Activated T-cell treated with anti-CD3 and anti-CD28 coated beads, Interleukin-2, amount 50 U/mL, for 72 hours (primary cell): ENCODE measurements around the gene TRIM26. TPM values are rescaled to one million over a fixed set of nuclear protein-coding genes. Genes with fewer than 3 reads are reported as not detected.
"Not testable (repeated sequence)": the region's sequence is repeated elsewhere in the genome, so short reads cannot be mapped to it uniquely, and the experiment has no call there.

Experiments
- ATAC-seq, 2 donors: fragments of 150-1000 bp; cut with Tn5 transposase; replicated peaks in 1 of 2; 2 replicates each; pipeline ENCODE4 v1.10.0; 2021; ENCODE audit warnings: moderate library complexity in 2 of 2, mild to moderate bottlenecking in 1 of 2
- DNase-seq, 2 donors: peaks; one replicate each; pipeline ENCODE4 v3.0.0; 2021 to 2022; ENCODE audit warnings: mixed read lengths in 1 of 2
- H3K27ac Mint-ChIP-seq: one replicate; pipeline ENCODE4 v1.8.0; 2022; ENCODE audit warnings: mild to moderate bottlenecking, moderate library complexity, mixed read lengths
- H3K27me3 Mint-ChIP-seq: one replicate; pipeline ENCODE4 v1.8.0; 2022; ENCODE audit warnings: low read depth, mixed read lengths
- H3K36me3 Mint-ChIP-seq, 2 donors: one replicate each; pipeline ENCODE4 v1.8.0; 2022; ENCODE audit warnings: mixed read lengths in 2 of 2, mild to moderate bottlenecking in 1 of 2; ENCODE audit not compliant: insufficient read depth in 2 of 2
- H3K4me1 Mint-ChIP-seq: one replicate; pipeline ENCODE4 v1.8.0; 2022; ENCODE audit warnings: low read depth, mixed read lengths
- H3K4me3 Mint-ChIP-seq, 2 donors: one replicate each; pipeline ENCODE4 v1.8.0; 2022; ENCODE audit warnings: mild to moderate bottlenecking in 2 of 2, mixed read lengths in 2 of 2, moderate library complexity in 2 of 2
- H3K9me3 Mint-ChIP-seq, 2 donors: one replicate each; pipeline ENCODE4 v1.8.0; 2022; ENCODE audit warnings: mixed read lengths in 2 of 2
- total RNA-seq, 2 donors: library from RNA; stranded (reverse); gene quantifications; one replicate each; pipeline ENCODE4 v1.2.3, GENCODE V29; 2022

TRIM26 gene
- total RNA-seq, 2 donors from 2014 or later, result 89.0 to 92.7 TPM

DNA sequence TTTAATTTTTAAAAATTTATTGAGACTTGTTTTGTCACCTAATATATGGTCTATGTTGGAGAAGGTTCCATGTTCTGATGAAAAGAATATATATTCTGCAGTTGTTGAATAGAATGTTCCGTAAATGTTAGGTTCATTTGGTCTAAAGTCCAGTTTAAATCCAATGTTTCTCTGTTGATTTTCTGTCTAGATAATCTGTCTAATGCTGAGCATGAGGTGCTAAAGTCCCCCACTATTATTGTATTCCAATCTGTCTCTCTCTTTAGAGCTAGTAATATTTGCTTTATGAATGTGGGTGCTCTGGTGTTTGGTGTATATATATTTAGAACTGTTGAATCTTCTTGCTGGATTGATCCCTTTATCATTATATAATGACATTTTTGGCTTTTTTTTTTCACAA is 34.4 kb downstream of the TRIM26 start:
- Mint-ChIP-seq H3K27ac (peak overlapping the region; percentile 54), H3K27me3 (peaks cover 53% of the 10 kb centered on the region)

DNA sequence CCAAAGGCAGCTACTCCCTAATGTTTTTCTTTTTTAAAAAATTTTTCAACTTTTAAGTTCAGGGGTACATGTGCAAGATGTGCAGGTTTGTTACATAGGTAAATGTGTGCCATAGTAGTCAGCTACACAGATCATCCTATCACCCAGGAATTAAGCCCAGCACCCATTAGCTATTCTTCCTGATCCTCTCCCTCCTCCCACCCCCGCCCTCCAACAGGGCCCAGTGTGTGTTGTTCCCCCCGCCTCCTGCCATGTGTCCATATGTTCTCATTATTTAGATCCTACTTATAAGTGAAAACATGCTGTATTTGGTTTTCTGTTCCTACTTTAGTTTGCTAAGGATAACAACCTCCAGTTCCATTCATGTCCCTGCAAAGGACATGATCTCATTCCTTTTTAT is 37.4 kb downstream of the TRIM26 start:
- ATAC-seq, result no peak
- Mint-ChIP-seq H3K4me1 (peaks cover 6% of the 10 kb centered on the region), H3K27me3 (peaks cover 76% of the 10 kb centered on the region), H3K27ac (no peak overlapping the region), H3K4me3 (no peak overlapping the region), H3K36me3 (peaks cover 2 to 5% of the 10 kb centered on the region in 2 donors), H3K9me3 (peaks cover 0 to 2% of the 10 kb centered on the region in 2 donors)
- DNase-seq, result no peak

More for the DNA sequence above, 34.4 kb downstream of the TRIM26 start:
- Mint-ChIP-seq H3K36me3 (peaks cover 2 to 7% of the 10 kb centered on the region in 2 donors), H3K4me1 (no peaks in the 10 kb centered on the region), H3K9me3 (peaks cover 0 to 4% of the 10 kb centered on the region in 2 donors), H3K4me3 (no peak overlapping the region)
- ATAC-seq (no peak), DNase-seq (no peak)

DNA sequence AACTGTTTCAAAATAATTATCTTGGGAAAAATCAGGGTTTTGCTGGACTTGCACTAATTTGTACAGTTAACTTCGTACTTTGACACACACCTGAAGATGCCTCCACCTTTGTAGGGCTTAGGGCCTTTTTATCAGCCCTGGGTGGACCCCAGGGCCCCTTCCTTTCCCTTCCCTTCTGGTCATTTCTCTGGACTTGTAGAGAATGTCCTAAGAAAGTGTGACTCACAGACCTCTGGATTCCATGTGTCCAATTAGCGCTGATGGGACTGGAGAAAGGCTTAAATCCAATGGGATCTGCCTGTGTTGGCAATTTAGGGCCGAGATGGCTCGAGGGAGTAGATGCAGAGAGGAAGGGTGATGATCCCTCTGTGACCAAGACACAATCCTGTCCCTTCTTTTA is 40.5 kb downstream of the TRIM26 start:
- H3K4me1 Mint-ChIP-seq, result peaks cover 13% of the 10 kb centered on the region
- H3K9me3 Mint-ChIP-seq, result no peaks in the 10 kb centered on the region
- no peak overlapping the region for H3K27ac Mint-ChIP-seq
- DNase-seq (no peak), ATAC-seq (no peak)
- peak overlapping the region in 1 of 2 donors; percentile 27 for H3K4me3 Mint-ChIP-seq
- peaks cover 85% of the 10 kb centered on the region for H3K27me3 Mint-ChIP-seq
- H3K36me3 Mint-ChIP-seq, result no peaks in the 10 kb centered on the region

DNA sequence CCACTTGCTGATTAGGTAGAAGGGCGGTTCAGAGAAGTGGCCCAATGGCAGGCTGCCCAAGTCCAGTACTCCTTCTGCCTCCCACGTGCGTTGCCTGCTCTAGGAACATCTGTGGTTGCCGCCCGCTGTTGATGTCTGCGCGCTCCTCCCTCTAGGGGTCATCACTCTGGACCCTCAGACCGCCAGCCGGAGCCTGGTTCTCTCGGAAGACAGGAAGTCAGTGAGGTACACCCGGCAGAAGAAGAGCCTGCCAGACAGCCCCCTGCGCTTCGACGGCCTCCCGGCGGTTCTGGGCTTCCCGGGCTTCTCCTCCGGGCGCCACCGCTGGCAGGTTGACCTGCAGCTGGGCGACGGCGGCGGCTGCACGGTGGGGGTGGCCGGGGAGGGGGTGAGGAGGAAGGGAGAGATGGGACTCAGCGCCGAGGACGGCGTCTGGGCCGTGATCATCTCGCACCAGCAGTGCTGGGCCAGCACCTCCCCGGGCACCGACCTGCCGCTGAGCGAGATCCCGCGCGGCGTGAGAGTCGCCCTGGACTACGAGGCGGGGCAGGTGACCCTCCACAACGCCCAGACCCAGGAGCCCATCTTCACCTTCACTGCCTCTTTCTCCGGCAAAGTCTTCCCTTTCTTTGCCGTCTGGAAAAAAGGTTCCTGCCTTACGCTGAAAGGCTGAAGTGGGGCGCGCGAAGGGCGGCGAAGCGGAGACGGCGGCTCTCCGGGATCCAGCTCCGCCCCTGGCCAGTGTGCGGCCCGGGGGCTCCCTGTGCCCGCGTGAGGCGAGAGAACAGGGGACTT is 41.3 kb downstream of the TRIM26 start:
- Mint-ChIP-seq H3K9me3 (no peaks in the 10 kb centered on the region), H3K27ac (no peak overlapping the region), H3K27me3 (peaks cover 81% of the 10 kb centered on the region), H3K36me3 (no peaks in the 10 kb centered on the region), H3K4me3 (peak overlapping the region; percentile 34 to 53), H3K4me1 (peaks cover 21% of the 10 kb centered on the region)
- ATAC-seq (peak; percentile 45 to 46), DNase-seq (no peak)

DNA sequence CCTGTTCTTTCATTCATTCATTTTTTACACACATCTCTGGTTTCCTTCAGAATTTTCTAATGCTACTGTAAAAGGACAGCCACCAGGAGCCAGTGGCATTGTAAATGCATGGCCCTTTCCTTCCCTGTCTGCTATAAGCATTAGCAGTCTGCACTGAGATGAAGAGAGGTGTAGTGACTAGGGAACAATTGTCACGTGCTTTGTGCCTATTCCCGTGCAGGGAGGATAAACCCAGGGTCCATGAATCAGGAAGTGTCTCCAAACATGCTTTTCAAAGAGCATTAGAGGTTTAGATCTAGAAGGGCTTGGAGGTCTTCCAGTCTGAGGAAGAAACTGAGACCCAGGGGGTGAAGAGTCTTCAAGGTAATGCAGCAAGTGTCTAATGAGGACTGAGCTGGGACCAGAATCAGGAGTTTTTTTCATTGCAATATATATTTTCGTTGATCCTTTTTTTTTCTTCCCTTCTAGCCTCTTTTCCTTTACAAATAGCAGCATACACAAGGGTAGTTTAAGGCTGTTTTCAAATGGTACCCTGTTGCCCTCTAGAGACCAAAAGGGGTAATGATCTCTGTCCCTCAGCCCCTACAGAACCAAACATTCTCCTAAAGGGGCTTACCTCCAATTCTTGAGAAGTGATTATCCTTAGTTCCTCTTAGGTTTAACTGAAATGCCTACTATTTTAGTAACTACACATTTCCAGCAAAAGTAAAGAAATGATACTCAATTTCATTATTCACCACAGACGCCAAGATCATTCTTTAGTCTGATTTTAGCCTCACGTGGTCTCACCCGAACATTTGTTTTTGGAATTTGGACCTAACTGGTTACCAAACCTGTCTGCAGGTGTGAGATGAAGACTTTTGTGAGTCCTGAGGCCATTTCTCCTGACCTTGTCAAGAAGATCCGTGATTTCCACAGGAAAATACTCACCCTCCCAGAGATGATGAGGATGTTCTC is 43.3 kb downstream of the TRIM26 start:
- peak; percentile 74 to 78 for ATAC-seq
- H3K9me3 Mint-ChIP-seq, result no peaks in the 10 kb centered on the region
- DNase-seq, result peak; percentile 19 to 34
- no peak overlapping the region for H3K4me3 Mint-ChIP-seq
- H3K4me1 Mint-ChIP-seq, result peaks cover 30% of the 10 kb centered on the region
- H3K27ac Mint-ChIP-seq, result no peak overlapping the region
- no peaks in the 10 kb centered on the region for H3K36me3 Mint-ChIP-seq
- H3K27me3 Mint-ChIP-seq, result peaks cover 79% of the 10 kb centered on the region

DNA sequence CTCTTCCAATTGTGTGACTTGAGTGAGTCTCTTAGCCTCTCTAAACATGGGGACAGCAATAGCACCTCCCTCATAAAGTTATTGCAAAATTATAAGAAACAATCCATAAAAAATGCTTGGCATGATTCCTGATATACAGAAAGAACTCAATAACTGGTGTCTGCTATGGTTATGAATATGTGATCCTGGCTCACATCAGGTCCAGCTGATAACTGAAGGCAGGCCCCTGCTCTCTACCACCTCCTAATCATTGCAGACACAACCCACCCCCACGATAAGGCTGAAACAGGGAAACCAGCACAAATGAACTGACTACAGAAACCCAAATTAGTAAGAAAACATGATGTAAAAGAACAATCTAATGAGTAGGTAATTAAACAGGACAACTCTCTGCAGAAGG is 44.5 kb downstream of the TRIM26 start:
- Mint-ChIP-seq H3K36me3 (no peaks in the 10 kb centered on the region), H3K9me3 (no peaks in the 10 kb centered on the region), H3K27ac (no peak overlapping the region), H3K27me3 (peaks cover 77% of the 10 kb centered on the region), H3K4me1 (peaks cover 41% of the 10 kb centered on the region), H3K4me3 (no peak overlapping the region)
- DNase-seq (no peak), ATAC-seq (no peak)

DNA sequence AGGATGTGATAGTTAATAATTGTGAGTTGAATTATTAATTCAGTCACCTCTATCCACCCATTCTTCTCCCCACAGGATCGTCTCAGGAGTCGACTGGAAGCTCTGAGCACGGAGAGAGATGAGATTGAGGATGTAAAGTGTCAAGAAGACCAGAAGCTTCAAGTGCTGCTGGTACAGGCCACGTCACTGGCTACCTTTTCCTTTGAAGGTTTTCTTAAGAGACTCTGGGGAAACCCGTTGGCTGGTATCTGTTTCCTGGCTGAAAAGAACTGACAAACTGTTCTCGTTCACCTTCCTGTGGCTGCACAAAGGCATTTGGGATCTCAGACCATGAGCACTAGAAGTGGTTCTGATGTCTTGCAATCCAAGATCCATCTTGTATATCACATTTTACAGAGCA is 46.1 kb downstream of the TRIM26 start:
- Mint-ChIP-seq H3K9me3 (no peaks in the 10 kb centered on the region), H3K27ac (peak overlapping the region; percentile 24)

DNA sequence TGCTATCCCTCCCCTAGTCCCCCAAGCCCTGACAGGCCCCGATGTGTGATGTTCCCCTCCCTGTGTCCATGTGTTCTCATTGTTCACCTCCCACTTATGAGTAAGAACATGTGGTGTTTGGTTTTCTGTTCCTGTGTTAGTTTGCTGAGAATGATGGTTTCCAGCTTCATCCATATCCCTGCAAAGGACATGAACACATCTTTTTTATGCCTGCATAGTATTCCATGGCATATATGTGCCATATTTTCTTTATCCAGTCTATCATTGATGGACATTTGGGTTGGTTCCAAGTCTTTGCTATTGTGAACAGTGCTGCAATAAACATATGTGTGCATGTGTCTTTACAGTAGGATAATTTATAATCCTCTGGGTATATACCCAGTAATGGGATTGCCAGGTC is 48.0 kb downstream of the TRIM26 start:
- not testable (repeated sequence) for DNase-seq, ATAC-seq, H3K4me3 Mint-ChIP-seq, H3K36me3 Mint-ChIP-seq, H3K9me3 Mint-ChIP-seq, H3K27ac Mint-ChIP-seq
- peaks cover 52% of the 10 kb centered on the region for H3K4me1 Mint-ChIP-seq
- peaks cover 53% of the 10 kb centered on the region for H3K27me3 Mint-ChIP-seq

More for the DNA sequence above, 46.1 kb downstream of the TRIM26 start:
- Mint-ChIP-seq H3K36me3 (no peaks in the 10 kb centered on the region), H3K4me3 (peak overlapping the region; percentile 31 to 45), H3K4me1 (peaks cover 54% of the 10 kb centered on the region), H3K27me3 (peaks cover 65% of the 10 kb centered on the region)
- ATAC-seq (peak; percentile 60 to 64), DNase-seq (peak; percentile 41 to 45)

DNA sequence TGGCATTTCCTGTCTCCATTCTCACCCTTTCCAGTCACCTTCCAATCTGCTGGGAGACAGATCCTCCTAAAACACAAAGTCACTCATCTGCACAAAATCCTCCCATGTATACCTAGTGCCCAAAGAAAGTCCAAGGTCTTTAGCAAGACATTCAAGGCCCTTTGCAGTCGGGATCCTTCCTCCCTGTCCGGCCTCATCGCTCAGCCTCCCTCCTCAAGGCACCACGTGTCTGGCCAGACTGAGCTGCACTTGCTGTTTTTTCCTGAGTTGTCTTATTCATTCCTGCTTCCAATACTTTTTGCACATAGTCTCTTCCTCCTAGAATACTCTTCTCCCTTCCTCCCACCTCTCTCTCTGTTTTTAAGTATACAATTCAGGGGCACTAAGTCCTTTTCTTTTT is 48.5 kb downstream of the TRIM26 start:
- no peak for DNase-seq
- Mint-ChIP-seq H3K27ac (no peak overlapping the region), H3K9me3 (no peaks in the 10 kb centered on the region), H3K27me3 (peaks cover 53% of the 10 kb centered on the region), H3K36me3 (no peaks in the 10 kb centered on the region), H3K4me3 (no peak overlapping the region), H3K4me1 (peaks cover 52% of the 10 kb centered on the region)
- no peak for ATAC-seq

DNA sequence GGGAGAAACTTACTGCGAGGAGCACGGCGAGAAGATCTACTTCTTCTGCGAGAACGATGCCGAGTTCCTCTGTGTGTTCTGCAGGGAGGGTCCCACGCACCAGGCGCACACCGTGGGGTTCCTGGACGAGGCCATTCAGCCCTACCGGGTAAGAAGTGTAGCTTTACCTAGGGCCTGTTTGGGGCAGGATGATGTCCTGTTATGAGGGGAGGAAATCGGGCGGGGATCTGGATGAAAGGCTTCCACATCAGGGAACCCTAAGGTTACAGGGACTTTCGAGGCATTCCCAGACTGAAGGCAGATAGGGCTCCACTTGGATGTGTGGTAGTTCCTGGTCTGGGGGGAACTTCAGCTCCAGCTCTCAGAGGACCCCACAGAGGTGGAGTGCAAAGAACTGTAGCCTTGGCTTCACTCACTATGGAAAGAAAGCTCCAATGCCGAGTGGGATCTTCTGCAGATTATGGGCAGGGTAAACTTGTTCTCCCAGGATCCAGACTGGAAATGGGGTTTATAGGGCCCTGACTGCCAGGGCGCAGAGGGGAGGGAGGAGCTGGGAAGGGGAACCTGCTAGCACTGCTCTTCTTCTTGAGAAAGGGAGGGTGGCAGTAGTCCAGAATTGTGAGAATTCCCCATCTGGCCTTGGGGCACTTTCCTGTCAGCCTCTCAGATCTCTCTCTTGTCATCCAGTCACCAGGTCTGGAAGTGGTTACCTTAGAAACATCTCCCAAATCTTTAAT is 49.1 kb downstream of the TRIM26 start:
- no peak for DNase-seq
- no peaks in the 10 kb centered on the region for H3K36me3 Mint-ChIP-seq

DNA sequence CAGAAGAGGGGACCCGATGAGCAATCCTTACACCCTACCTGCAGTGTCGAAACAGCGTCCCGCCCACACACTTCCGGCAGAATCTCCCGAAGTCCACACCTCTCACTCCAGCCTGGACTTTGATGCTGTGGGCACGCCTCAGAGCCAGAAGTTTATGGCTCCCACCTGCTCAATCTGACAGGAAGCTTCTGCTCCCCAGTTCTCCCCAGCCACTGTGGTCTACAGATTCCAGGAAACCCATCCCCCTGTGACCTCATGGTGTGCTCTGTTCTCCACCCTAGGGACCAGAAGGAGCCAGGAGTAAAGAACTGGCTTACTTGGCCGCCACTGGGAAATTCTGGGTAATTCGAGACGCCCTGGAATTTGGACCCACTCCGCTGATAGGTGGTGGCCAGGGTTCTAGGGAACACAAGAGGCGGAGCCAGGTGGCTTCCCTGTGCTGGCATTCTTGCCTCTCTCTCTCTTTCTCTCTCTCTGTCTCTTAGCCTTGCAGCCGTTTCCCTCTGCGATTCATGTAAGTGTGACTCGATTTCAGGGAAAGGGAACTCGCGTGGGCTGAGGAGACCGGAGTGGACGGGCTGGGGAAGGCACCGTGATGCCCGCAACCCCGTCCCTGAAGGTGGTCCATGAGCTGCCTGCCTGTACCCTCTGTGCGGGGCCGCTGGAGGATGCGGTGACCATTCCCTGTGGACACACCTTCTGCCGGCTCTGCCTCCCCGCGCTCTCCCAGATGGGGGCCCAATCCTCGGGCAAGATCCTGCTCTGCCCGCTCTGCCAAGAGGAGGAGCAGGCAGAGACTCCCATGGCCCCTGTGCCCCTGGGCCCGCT is 49.9 kb downstream of the TRIM26 start, which contains the start of gene TRIM15:
Gene TRIM15 (plus strand): TSS at position 457 of the 828 bp plus-strand sequence. CDS start 139 bp downstream, at position 596.
- Mint-ChIP-seq H3K27me3 (peaks cover 42% of the 10 kb centered on the region), H3K4me1 (peaks cover 62% of the 10 kb centered on the region), H3K9me3 (no peaks in the 10 kb centered on the region), H3K36me3 (no peaks in the 10 kb centered on the region), H3K27ac (no peak within 1 kb of the TSS), H3K4me3 (peak within 1 kb of the TSS; percentile 52 to 69)
- ATAC-seq, result peak; percentile 67 to 70
- peak; percentile 77 to 78 for DNase-seq

More for the DNA sequence above, 49.1 kb downstream of the TRIM26 start:
- Mint-ChIP-seq H3K27me3 (peaks cover 50% of the 10 kb centered on the region), H3K4me3 (peak overlapping the region in 1 of 2 donors; percentile 52), H3K4me1 (peaks cover 55% of the 10 kb centered on the region), H3K27ac (no peak overlapping the region), H3K9me3 (no peaks in the 10 kb centered on the region)
- ATAC-seq, result no peak
